Sigmoid colon (tissue), 7 donors: ENCODE results near the gene PLD6. TPM values are rescaled to one million over a fixed set of nuclear protein-coding genes. Genes with fewer than 3 reads are reported as not detected.

Experiments used
- DNase-seq: peaks from one replicate; pipeline ENCODE4 v3.0.0-alpha.2; 2019
- H3K27ac ChIP-seq, 4 donors: fragments of 200-600 bp; sonication (generic); one replicate each; pipeline ENCODE4 v1.5.1; 2016 to 2019; ENCODE audit warnings: mild to moderate bottlenecking in 1 of 4
- H3K27me3 ChIP-seq, 3 donors: fragments of 200-600 bp; sonication (generic); one replicate each; pipeline ENCODE4 v1.5.1; 2019; ENCODE audit warnings: mild to moderate bottlenecking in 1 of 3
- H3K36me3 ChIP-seq, 4 donors: fragments of 200-600 bp; sonication (generic); one replicate each; pipeline ENCODE4 v1.5.1; 2016 to 2019
- H3K4me1 ChIP-seq, 4 donors: fragments of 200-600 bp; sonication (generic); one replicate each; pipeline ENCODE4 v1.5.1; 2017 to 2019
- H3K4me3 ChIP-seq, 4 donors: fragments of 200-600 bp; sonication (generic); one replicate each; pipeline ENCODE4 v1.5.1; 2017 to 2019; ENCODE audit warnings: mild to moderate bottlenecking in 2 of 4, moderate library complexity in 1 of 4
- H3K9me3 ChIP-seq, 4 donors: fragments of 200-600 bp in 3 of 4; sonication (generic) in 3 of 4; one replicate each; pipeline versions ENCODE4 v1.5.1 to v1.6.1; 2013 to 2019
- CTCF ChIP-seq, 4 experiments: fragments of 450-650 bp in 3 of 4; fragments of 200-600 bp in 1 of 4; IDR thresholded peaks; one replicate each; pipeline ENCODE4 v1.5.1; 2016 to 2019; ENCODE audit warnings: antibody characterized with exemption in 4 of 4, mild to moderate bottlenecking in 3 of 4, moderate library complexity in 2 of 4
- EP300 ChIP-seq, 4 donors: sonication (generic); formaldehyde crosslinking; IDR thresholded peaks; one replicate each; pipeline ENCODE4 v1.6.1; 2017; ENCODE audit warnings: antibody characterized with exemption in 4 of 4
- POLR2A ChIP-seq, 2 donors: fragments of 450-650 bp; IDR thresholded peaks; one replicate each; pipeline ENCODE4 v1.6.1; 2016; ENCODE audit warnings: antibody characterized with exemption in 2 of 2, mild to moderate bottlenecking in 2 of 2, moderate library complexity in 2 of 2
- POLR2AphosphoS5 ChIP-seq, 4 donors: sonication (generic); formaldehyde crosslinking; IDR thresholded peaks; one replicate each; pipeline ENCODE4 v1.6.1; 2017; ENCODE audit warnings: antibody characterized with exemption in 4 of 4
- WGBS, 2 donors: extraction: QIAGEN DNeasy Blood & Tissue Kit; methylation state at CpG; one replicate each; pipeline ENCODE4 v1.1.7; 2013; 5-methylcytosine and 5-hydroxymethylcytosine counted together
- intact Hi-C: fragments of 100-400 bp; cut with DNase I; formaldehyde crosslinking; loops from one replicate; pipeline ENCODE4 v1.15.1; 2023
- polyA plus RNA-seq, 3 donors: library from polyadenylated mRNA; stranded (reverse); fragments of 200-250 nt; gene quantifications; one replicate each; pipeline ENCODE4 v1.2.3, GENCODE V29; 2013
- total RNA-seq, 4 donors: library from RNA; depleted of rRNA; stranded (reverse); fragments of >200 nt; gene quantifications; one replicate each; pipeline ENCODE4 v1.1.0, GENCODE V29; 2016
- donor health status: healthy with polysubstance abuse.
- donor health status: Bipolar disorder and iron deficiency.
- donor health status: healthy.

PLD6 gene
- total and polyA plus RNA-seq, 7 donors, result 1.2 to 15.3 (median 8.6) TPM; not detected in 1

GRCh38 chr17:17221329-17221728 is 15.2 kb upstream of the PLD6 start:
- Histone ChIP-seq H3K27ac (no peak overlapping the region), H3K36me3 (peaks cover 69 to 99% (median 97%) of the 10 kb centered on the region in 4 donors), H3K27me3 (no peaks in the 10 kb centered on the region), H3K9me3 (no peaks in the 10 kb centered on the region), H3K4me3 (no peak overlapping the region), H3K4me1 (no peaks in the 10 kb centered on the region)
- TF ChIP-seq EP300 (IDR thresholded peaks at IDR 0.05) (no peak), CTCF (IDR thresholded peaks at IDR 0.05) (no peak), POLR2A (IDR thresholded peaks at IDR 0.05) (no peak), POLR2AphosphoS5 (IDR thresholded peaks at IDR 0.05) (no peak)
- intact Hi-C loops, result no loop called here
- WGBS, 2 donors, result 95 to 96% methylated on average over 22 of the region's 22 CpGs
- no peak for DNase-seq

- H3K4me1 ChIP-seq, result no peaks in the 10 kb centered on the region
- TF ChIP-seq POLR2AphosphoS5 (IDR thresholded peaks at IDR 0.05) (no peak), CTCF (IDR thresholded peaks at IDR 0.05) (no peak), POLR2A (IDR thresholded peaks at IDR 0.05) (no peak), EP300 (IDR thresholded peaks at IDR 0.05) (no peak)
- no peak overlapping the region for H3K27ac ChIP-seq
- intact Hi-C loops, result no loop called here
- WGBS, 2 donors, result 90 to 96% methylated on average over 8 of the region's 8 CpGs
- H3K9me3 ChIP-seq, result no peaks in the 10 kb centered on the region
- H3K27me3 ChIP-seq, result no peaks in the 10 kb centered on the region
- peaks cover 66 to 99% (median 97%) of the 10 kb centered on the region in 4 donors for H3K36me3 ChIP-seq
- no peak for DNase-seq
- H3K4me3 ChIP-seq, result no peak overlapping the region
These were observed 14.4 kb upstream of the PLD6 start for GRCh38 chr17:17220529-17220928.

- Histone ChIP-seq H3K4me1 (no peaks in the 10 kb centered on the region), H3K36me3 (peaks cover 55 to 99% (median 91%) of the 10 kb centered on the region in 4 donors), H3K27me3 (no peaks in the 10 kb centered on the region), H3K27ac (no peak overlapping the region), H3K4me3 (no peak overlapping the region), H3K9me3 (no peaks in the 10 kb centered on the region)
- no peak for TF ChIP-seq POLR2A (IDR thresholded peaks at IDR 0.05)
- no peak for TF ChIP-seq POLR2AphosphoS5 (IDR thresholded peaks at IDR 0.05)
- TF ChIP-seq CTCF (IDR thresholded peaks at IDR 0.05), result no peak
- TF ChIP-seq EP300 (IDR thresholded peaks at IDR 0.05), result no peak
- intact Hi-C loops, result no loop called here
- 90 to 93% methylated on average over 3 of the region's 3 CpGs for WGBS, 2 donors
- no peak for DNase-seq
These were observed 11.9 kb upstream of the PLD6 start for GRCh38 chr17:17217995-17218394.

GRCh38 chr17:17216776-17217175 is 10.6 kb upstream of the PLD6 start:
- H3K36me3 ChIP-seq, result peaks cover 56 to 97% (median 84%) of the 10 kb centered on the region in 4 donors
- WGBS, 2 donors, result 89 to 94% methylated on average over 16 of the region's 16 CpGs
- H3K27me3 ChIP-seq, result no peaks in the 10 kb centered on the region
- H3K9me3 ChIP-seq, result no peaks in the 10 kb centered on the region
- no peak for TF ChIP-seq POLR2AphosphoS5 (IDR thresholded peaks at IDR 0.05)
- no peak for TF ChIP-seq EP300 (IDR thresholded peaks at IDR 0.05)
- TF ChIP-seq POLR2A (IDR thresholded peaks at IDR 0.05), result no peak
- TF ChIP-seq CTCF (IDR thresholded peaks at IDR 0.05), result no peak
- no peak overlapping the region for H3K4me3 ChIP-seq
- intact Hi-C loops, result no loop called here
- no peaks in the 10 kb centered on the region for H3K4me1 ChIP-seq
- no peak overlapping the region for H3K27ac ChIP-seq
- DNase-seq, result no peak

- 94 to 96% methylated on average over 17 of the region's 17 CpGs for WGBS, 2 donors
- Histone ChIP-seq H3K27me3 (no peaks in the 10 kb centered on the region), H3K36me3 (peaks cover 51 to 97% (median 79%) of the 10 kb centered on the region in 4 donors), H3K4me3 (no peak overlapping the region), H3K9me3 (no peaks in the 10 kb centered on the region), H3K4me1 (no peaks in the 10 kb centered on the region), H3K27ac (no peak overlapping the region)
- TF ChIP-seq POLR2AphosphoS5 (IDR thresholded peaks at IDR 0.05) (no peak), CTCF (IDR thresholded peaks at IDR 0.05) (no peak), EP300 (IDR thresholded peaks at IDR 0.05) (no peak), POLR2A (IDR thresholded peaks at IDR 0.05) (no peak)
- intact Hi-C loops, result no loop called here
- DNase-seq, result no peak
These were observed 10.1 kb upstream of the PLD6 start for GRCh38 chr17:17216236-17216635.
